Measurements from ENCODE around the gene STIM1. TPM values are rescaled to one million over a fixed set of nuclear protein-coding genes. Genes with fewer than 3 reads are reported as not detected.

The STIM1 gene
- total and polyA plus RNA-seq, 4 donors = 32.1 to 51.5 (median 41.6) TPM

DNA sequence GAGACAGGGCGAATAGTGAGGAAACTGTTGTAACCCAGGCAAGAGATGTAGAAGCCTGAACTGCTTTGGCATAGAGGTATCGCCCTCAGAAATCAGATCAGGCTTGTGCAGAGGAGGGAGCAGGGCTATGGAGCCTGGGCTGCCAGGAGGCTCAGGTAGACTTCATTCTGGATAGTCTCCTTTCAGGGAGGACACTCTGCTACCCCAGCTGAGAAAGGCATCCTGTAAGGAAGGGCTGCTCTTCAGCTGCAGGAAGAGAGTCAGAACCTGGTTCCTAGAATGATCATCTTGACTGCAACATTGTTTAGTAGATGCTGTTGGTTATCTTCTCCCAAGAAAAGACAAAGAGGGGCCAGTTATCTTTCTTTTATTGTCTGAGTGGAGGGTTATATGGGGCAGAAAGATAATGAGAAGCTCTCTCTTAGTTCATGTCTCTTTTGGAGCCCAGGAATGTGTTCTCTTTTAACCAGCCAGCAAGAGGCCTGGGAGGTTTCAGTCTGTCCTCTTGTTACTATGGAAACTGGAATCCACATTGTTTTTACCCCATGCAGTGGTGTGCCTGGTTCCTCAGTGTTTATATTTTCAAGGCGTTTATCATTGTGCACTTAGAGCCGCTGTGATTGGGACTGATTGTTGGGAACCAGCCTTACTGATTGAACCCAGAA is 95.7 kb downstream of the STIM1 start:
- Histone ChIP-seq H3K4me3 (ENCODE audit: low read depth, low read length) (no peak overlapping the region), H3K9me3 (ENCODE audit: control insufficient read depth, insufficient read depth, low read length) (no peaks in the 10 kb centered on the region), H3K36me3 (ENCODE audit: control insufficient read depth, insufficient read depth, low read length) (no peaks in the 10 kb centered on the region), H3K27ac (ENCODE audit: low read depth, low read length) (peak overlapping the region; percentile 22), H3K27me3 (ENCODE audit: control insufficient read depth, insufficient read depth, low read length) (no peaks in the 10 kb centered on the region), H3K4me1 (ENCODE audit: control insufficient read depth, insufficient read depth, low read length) (peaks cover 7% of the 10 kb centered on the region)
- 39% methylated on average over 4 of the region's 4 CpGs for WGBS (ENCODE audit: insufficient coverage)
- DNase-seq (ENCODE audit: low read depth in 4 of 6, low spot score in 6 of 6) = peak in 2 of 6 donors; percentile 58 to 63

DNA sequence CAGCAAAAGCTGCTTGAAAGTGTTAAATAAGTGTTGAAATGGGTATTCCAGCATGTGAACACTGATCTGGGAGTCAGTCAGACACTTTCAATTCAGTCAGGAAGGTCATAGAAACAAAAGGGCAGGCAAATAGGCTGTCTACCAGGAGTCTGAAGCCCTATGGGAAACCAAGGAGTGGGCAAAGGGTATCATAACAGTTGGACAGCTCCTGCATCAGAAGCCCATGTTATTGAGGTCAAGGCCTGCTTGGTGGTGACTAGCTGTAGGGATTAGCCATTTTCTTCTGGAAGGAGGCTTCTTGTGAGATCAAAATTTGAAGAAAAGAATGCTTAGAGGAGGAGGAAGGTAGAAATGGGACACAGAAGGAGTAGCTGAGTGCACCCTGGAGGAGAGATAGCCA is 97.3 kb downstream of the STIM1 start:
- no peak for DNase-seq (ENCODE audit: low read depth in 4 of 6, low spot score in 6 of 6)
- Histone ChIP-seq H3K4me1 (ENCODE audit: control insufficient read depth, insufficient read depth, low read length) (peaks cover 7% of the 10 kb centered on the region), H3K9me3 (ENCODE audit: control insufficient read depth, insufficient read depth, low read length) (no peaks in the 10 kb centered on the region), H3K27me3 (ENCODE audit: control insufficient read depth, insufficient read depth, low read length) (no peaks in the 10 kb centered on the region), H3K36me3 (ENCODE audit: control insufficient read depth, insufficient read depth, low read length) (no peaks in the 10 kb centered on the region), H3K4me3 (ENCODE audit: low read depth, low read length) (no peak overlapping the region), H3K27ac (ENCODE audit: low read depth, low read length) (no peak overlapping the region)

DNA sequence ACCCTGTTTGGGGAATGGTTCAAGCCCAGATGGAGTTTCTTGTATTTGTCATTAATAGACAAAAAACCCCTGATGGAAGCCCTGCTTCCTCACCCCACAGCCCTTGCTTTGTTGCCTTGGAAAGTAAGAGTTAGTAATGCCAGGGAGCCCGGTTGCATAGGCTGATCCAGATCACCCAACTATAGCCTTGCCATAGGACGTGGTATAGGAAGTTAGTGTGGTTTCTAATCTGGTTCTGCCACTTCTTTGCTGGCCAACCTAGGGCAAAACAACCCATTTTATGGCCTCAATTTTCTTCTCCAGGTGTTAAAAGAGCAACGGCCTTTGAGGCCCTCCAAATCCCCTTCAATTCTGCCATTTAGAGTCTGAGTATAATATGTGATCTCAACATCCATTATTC is 97.9 kb downstream of the STIM1 start:
- no CpG with 5 or more reads among the region's 3 CpGs for WGBS (ENCODE audit: insufficient coverage)
- H3K9me3 ChIP-seq (ENCODE audit: control insufficient read depth, insufficient read depth, low read length) = no peaks in the 10 kb centered on the region
- H3K4me1 ChIP-seq (ENCODE audit: control insufficient read depth, insufficient read depth, low read length) = peaks cover 7% of the 10 kb centered on the region
- H3K27me3 ChIP-seq (ENCODE audit: control insufficient read depth, insufficient read depth, low read length) = no peaks in the 10 kb centered on the region
- no peaks in the 10 kb centered on the region for H3K36me3 ChIP-seq (ENCODE audit: control insufficient read depth, insufficient read depth, low read length)
- H3K27ac ChIP-seq (ENCODE audit: low read depth, low read length) = no peak overlapping the region
- no peak for DNase-seq (ENCODE audit: low read depth in 4 of 6, low spot score in 6 of 6)
- no peak overlapping the region for H3K4me3 ChIP-seq (ENCODE audit: low read depth, low read length)

DNA sequence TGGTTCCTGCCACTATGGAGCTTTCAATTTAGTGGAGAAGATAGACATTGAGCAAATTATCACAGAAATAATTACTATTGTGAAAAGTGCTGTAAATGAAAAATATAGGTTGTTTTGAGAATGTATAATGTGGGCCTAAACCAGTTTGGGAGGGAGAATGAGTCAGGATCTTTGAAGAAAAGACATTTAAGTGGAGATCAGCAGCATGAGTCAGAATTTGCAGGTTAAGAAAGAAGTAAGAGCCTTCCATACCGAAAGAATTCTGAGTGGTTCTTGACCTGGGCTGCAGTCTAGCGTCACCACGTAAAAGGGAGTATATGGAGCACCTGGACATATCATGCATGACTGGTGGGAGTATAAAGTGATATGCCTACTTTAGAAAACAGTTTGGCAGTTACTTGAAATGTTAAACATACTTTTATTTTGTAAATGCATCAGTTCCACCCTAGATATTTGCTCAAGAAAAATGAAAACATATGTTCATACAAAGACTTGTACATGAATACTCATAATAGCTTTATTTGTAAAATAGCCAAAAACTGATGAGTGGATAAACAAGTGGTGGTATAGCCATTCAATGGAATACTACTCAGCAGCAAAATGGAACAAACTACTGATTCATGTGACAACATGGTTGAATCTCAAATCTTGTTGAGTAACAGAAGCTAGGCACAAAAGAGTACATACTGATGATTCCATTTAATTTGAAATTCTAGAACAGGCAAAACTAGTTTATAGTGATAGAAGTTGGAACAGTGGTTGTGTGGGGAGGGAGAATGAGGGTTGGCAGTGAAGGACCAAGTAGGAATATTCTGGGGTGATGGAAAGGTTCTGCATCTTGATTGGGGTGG is 99.2 kb downstream of the STIM1 start:
- DNase-seq (ENCODE audit: low read depth in 4 of 6, low spot score in 6 of 6) = no peak
- Histone ChIP-seq H3K36me3 (ENCODE audit: control insufficient read depth, insufficient read depth, low read length) (no peaks in the 10 kb centered on the region), H3K4me3 (ENCODE audit: low read depth, low read length) (no peak overlapping the region), H3K9me3 (ENCODE audit: control insufficient read depth, insufficient read depth, low read length) (no peaks in the 10 kb centered on the region), H3K4me1 (ENCODE audit: control insufficient read depth, insufficient read depth, low read length) (peaks cover 7% of the 10 kb centered on the region), H3K27me3 (ENCODE audit: control insufficient read depth, insufficient read depth, low read length) (no peaks in the 10 kb centered on the region), H3K27ac (ENCODE audit: low read depth, low read length) (no peak overlapping the region)
- WGBS (ENCODE audit: insufficient coverage) = 100% methylated on average over 3 of the region's 3 CpGs

DNA sequence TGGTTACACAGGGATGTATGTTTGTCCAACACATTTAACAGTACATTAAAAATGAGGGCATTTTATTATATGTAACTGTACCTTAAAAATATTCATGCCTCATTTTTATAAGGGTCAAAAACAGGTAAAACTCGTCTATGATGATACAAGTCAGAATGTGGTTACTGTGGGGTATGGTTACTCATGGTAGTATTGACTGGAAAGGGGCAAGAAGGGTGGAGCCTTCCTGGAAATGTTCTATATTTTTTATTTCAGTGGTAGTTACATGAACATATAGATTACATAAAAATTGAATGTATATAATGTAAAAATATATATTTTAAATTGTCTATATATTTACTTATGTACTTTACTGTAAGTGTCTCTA is 99.8 kb downstream of the STIM1 start:
- Histone ChIP-seq H3K36me3 (ENCODE audit: control insufficient read depth, insufficient read depth, low read length) (no peaks in the 10 kb centered on the region), H3K27me3 (ENCODE audit: control insufficient read depth, insufficient read depth, low read length) (no peaks in the 10 kb centered on the region), H3K9me3 (ENCODE audit: control insufficient read depth, insufficient read depth, low read length) (no peaks in the 10 kb centered on the region), H3K4me3 (ENCODE audit: low read depth, low read length) (no peak overlapping the region), H3K27ac (ENCODE audit: low read depth, low read length) (no peak overlapping the region), H3K4me1 (ENCODE audit: control insufficient read depth, insufficient read depth, low read length) (peaks cover 7% of the 10 kb centered on the region)
- no CpG with 5 or more reads among the region's 1 CpG for WGBS (ENCODE audit: insufficient coverage)
- DNase-seq (ENCODE audit: low read depth in 4 of 6, low spot score in 6 of 6) = no peak

DNA sequence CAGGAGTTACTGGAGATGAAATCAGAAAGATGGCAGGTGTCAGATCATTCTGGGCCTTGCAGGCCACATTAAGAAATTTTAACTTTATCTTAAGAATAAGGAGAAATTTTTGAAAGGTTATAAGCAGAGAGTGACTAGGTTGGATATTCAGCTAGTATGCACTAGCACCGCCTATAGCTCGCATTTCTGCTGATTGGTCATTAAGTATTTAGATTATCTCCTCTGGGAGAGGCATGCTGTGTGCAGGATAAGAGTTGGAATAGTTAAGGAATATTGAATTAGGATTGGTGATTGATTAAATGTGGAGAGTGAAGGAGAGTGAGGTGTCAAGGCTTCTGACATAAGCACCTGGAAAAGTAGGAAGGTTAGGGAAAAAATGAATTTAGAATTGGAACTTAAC is 100.6 kb downstream of the STIM1 start:
- DNase-seq (ENCODE audit: low read depth in 4 of 6, low spot score in 6 of 6) = no peak
- peaks cover 1% of the 10 kb centered on the region for H3K4me1 ChIP-seq (ENCODE audit: control insufficient read depth, insufficient read depth, low read length)
- H3K9me3 ChIP-seq (ENCODE audit: control insufficient read depth, insufficient read depth, low read length) = no peaks in the 10 kb centered on the region
- H3K27ac ChIP-seq (ENCODE audit: low read depth, low read length) = no peak overlapping the region
- 94% methylated on average over 2 of the region's 2 CpGs for WGBS (ENCODE audit: insufficient coverage)
- no peak overlapping the region for H3K4me3 ChIP-seq (ENCODE audit: low read depth, low read length)
- no peaks in the 10 kb centered on the region for H3K27me3 ChIP-seq (ENCODE audit: control insufficient read depth, insufficient read depth, low read length)
- no peaks in the 10 kb centered on the region for H3K36me3 ChIP-seq (ENCODE audit: control insufficient read depth, insufficient read depth, low read length)

DNA sequence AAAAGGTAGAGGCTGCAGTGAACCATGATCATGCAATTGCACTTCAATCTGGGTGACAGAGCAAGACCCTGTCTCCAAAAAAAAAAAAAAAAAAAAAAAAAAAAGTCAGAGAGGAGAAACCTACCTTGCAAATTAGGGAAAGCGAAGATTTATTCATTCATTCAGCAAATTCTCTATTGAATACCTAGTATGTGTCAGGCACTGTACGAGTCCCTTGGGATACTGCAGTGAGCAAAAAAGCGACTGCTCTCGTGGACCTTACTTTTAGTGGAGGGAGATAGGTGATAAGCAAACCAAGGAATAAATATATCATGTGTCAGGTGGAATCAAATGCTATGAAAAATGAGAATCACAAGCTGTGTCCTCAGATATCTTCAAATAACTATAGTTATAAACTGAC is 101.3 kb downstream of the STIM1 start:
- Histone ChIP-seq H3K4me3 (ENCODE audit: low read depth, low read length) (no peak overlapping the region), H3K27me3 (ENCODE audit: control insufficient read depth, insufficient read depth, low read length) (no peaks in the 10 kb centered on the region), H3K9me3 (ENCODE audit: control insufficient read depth, insufficient read depth, low read length) (no peaks in the 10 kb centered on the region), H3K27ac (ENCODE audit: low read depth, low read length) (no peak overlapping the region), H3K36me3 (ENCODE audit: control insufficient read depth, insufficient read depth, low read length) (no peaks in the 10 kb centered on the region), H3K4me1 (ENCODE audit: control insufficient read depth, insufficient read depth, low read length) (no peaks in the 10 kb centered on the region)
- no CpG with 5 or more reads among the region's 4 CpGs for WGBS (ENCODE audit: insufficient coverage)
- DNase-seq (ENCODE audit: low read depth in 4 of 6, low spot score in 6 of 6) = no peak

DNA sequence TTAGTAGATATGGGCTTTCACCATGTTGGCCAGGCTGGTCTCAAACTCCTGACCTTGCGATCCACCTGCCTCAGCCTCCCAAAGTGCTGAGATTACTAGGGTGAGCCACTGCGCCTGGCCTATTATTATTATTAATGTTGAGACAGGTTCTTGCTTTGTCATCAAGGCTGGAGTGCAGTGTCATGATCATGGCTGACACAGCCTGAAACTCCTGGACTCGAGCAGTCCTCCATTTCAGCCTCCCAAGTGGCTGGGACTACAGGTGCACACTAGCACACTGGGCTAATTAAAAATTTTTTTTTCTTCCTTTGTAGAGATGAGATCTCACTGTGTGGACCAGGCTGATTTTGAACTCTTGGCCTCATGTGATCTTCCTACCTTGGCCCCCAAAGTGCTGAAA is 102.0 kb downstream of the STIM1 start:
- Histone ChIP-seq H3K4me1 (ENCODE audit: control insufficient read depth, insufficient read depth, low read length) (no peaks in the 10 kb centered on the region), H3K27ac (ENCODE audit: low read depth, low read length) (no peak overlapping the region), H3K27me3 (ENCODE audit: control insufficient read depth, insufficient read depth, low read length) (no peaks in the 10 kb centered on the region), H3K9me3 (ENCODE audit: control insufficient read depth, insufficient read depth, low read length) (no peaks in the 10 kb centered on the region), H3K4me3 (ENCODE audit: low read depth, low read length) (no peak overlapping the region), H3K36me3 (ENCODE audit: control insufficient read depth, insufficient read depth, low read length) (no peaks in the 10 kb centered on the region)
- 71% methylated on average over 2 of the region's 3 CpGs for WGBS (ENCODE audit: insufficient coverage)
- no peak for DNase-seq (ENCODE audit: low read depth in 4 of 6, low spot score in 6 of 6)

DNA sequence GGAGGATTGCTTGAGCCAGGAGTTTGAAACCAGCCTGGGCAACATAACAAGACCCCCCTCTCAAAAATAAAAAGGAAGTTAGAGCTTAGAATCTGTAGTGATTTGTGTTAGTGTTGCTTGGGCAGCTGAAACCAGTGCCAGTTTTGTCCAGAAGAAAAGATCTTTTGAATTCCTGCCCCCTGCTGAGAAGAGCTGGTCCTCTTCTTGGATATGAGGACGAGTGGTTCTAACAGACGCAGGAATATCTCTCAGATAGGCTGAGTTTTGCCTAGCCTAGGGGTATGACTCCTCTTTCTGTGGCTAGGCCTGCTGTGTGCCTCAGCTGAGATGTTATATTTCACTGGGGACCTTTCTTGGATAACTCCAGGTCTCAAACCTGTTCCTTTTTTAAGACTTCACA is 102.8 kb downstream of the STIM1 start:
- DNase-seq (ENCODE audit: low read depth in 4 of 6, low spot score in 6 of 6) = no peak
- WGBS (ENCODE audit: insufficient coverage) = 54% methylated on average over 2 of the region's 2 CpGs
- no peak overlapping the region for H3K27ac ChIP-seq (ENCODE audit: low read depth, low read length)
- H3K9me3 ChIP-seq (ENCODE audit: control insufficient read depth, insufficient read depth, low read length) = no peaks in the 10 kb centered on the region
- no peaks in the 10 kb centered on the region for H3K4me1 ChIP-seq (ENCODE audit: control insufficient read depth, insufficient read depth, low read length)
- H3K36me3 ChIP-seq (ENCODE audit: control insufficient read depth, insufficient read depth, low read length) = no peaks in the 10 kb centered on the region
- no peaks in the 10 kb centered on the region for H3K27me3 ChIP-seq (ENCODE audit: control insufficient read depth, insufficient read depth, low read length)
- no peak overlapping the region for H3K4me3 ChIP-seq (ENCODE audit: low read depth, low read length)
